ENCODE data around the gene DZIP1L. TPM values are rescaled to one million over a fixed set of nuclear protein-coding genes. Genes with fewer than 3 reads are reported as not detected.

The DZIP1L gene
- total and polyA plus RNA-seq, 2 donors (not counting 3 experiments of a cell fraction or from before 2014, with no cell fraction given): 3.0 to 17.9 TPM

DNA sequence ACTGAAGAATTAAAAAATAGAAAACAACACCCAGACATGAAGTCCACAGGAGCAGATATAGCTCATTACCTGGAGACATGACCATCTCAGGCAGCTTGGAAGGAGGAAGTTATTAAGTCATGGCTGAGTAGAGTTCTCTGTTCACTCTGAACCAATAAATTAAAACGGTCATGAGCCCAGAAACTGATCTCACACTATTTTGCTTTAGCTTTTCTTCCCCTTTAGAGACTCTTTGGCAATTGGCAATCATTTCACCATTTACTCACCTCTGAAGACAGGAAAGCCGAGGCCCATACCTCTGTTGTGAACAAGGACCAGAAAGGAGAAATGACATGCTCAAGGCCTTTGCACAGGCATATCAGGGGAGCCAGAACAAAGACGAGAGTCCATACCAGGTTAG is 78.8 kb downstream of the DZIP1L start:
- no peak overlapping the region for H3K4me3 ChIP-seq (replicated peaks in 1 of 3; ENCODE audit: insufficient read depth in 1 of 3, low read depth in 1 of 3, low read length in 3 of 3)
- no peaks in the 10 kb centered on the region for H3K4me1 ChIP-seq (ENCODE audit: control insufficient read depth, extremely low read depth, insufficient read depth, low read length)
- H4K20me1 ChIP-seq (replicated peaks; ENCODE audit: control insufficient read depth, extremely low read depth, insufficient read depth, low read length): no peaks in the 10 kb centered on the region
- DNase-seq (ENCODE audit: low read depth, low spot score) (no peak), FAIRE-seq (no peak)
- no peaks in the 10 kb centered on the region for H3K27me3 ChIP-seq (ENCODE audit: control insufficient read depth in 2 of 2, insufficient read depth in 2 of 2, low read length in 2 of 2)
- no peak overlapping the region for H3K27ac ChIP-seq (ENCODE audit: insufficient read depth, low read depth, low read length)
- ChIA-PET POLR2A (no interaction called here), CTCF (interaction anchor here (0.9 to 1.7 kb wide), 2 partner anchors 11 to 16 kb away, joined by 3 to 4 read pairs; no protein-coding TSS in a partner anchor)
- no peaks in the 10 kb centered on the region for H3K36me3 ChIP-seq (ENCODE audit: control insufficient read depth in 2 of 2, extremely low read depth in 1 of 2, insufficient read depth in 2 of 2, low read length in 2 of 2)
- intact Hi-C loops (cut with micrococcal nuclease): no loop called here
- TF ChIP-seq FOS (IDR thresholded peaks at IDR 0.05; ENCODE audit: borderline replicate concordance, insufficient read depth, low read length): no peak
- no peak for TF ChIP-seq MYC (IDR thresholded peaks at IDR 0.05; ENCODE audit: low read depth, low read length)
- TF ChIP-seq POLR2A (IDR thresholded peaks at IDR 0.05; ENCODE audit: low read depth, low read length): no peak
- TF ChIP-seq, protein P1, sequence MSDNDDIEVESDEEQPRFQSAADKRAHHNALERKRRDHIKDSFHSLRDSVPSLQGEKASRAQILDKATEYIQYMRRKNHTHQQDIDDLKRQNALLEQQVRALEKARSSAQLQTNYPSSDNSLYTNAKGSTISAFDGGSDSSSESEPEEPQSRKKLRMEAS (IDR thresholded peaks at IDR 0.05; ENCODE audit: insufficient read depth, insufficient read length): no peak
- no peak for TF ChIP-seq JUN (IDR thresholded peaks at IDR 0.05; ENCODE audit: borderline replicate concordance, insufficient read depth, insufficient read length, low read depth)
- TF ChIP-seq POLR2AphosphoS5 (IDR thresholded peaks at IDR 0.05; ENCODE audit: insufficient read depth, low read depth, low read length): no peak
- TF ChIP-seq GATA2 (IDR thresholded peaks at IDR 0.05; ENCODE audit: insufficient read depth, insufficient read length, low read depth, low read length): no peak
- no peak for TF ChIP-seq EZH2 (IDR thresholded peaks at IDR 0.05; ENCODE audit: borderline replicate concordance, low read depth, low read length, severe bottlenecking)
- TF ChIP-seq CTCF (IDR thresholded peaks at IDR 0.05; ENCODE audit: extremely low read depth in 1 of 2, insufficient read depth in 1 of 2, low read depth in 1 of 2, low read length in 2 of 2): no peak
- no peak overlapping the region for H3K9ac ChIP-seq (replicated peaks; ENCODE audit: extremely low read depth, insufficient read depth, low read length)
- no peaks in the 10 kb centered on the region for H3K9me3 ChIP-seq (replicated peaks; ENCODE audit: control insufficient read depth, insufficient read depth, low read length)
- dilution Hi-C loops (cut with MboI; ENCODE audit: extremely low pct_ligation_motif_present, low sequenced_read_pairs): no loop called here
- no peak overlapping the region for H3K4me2 ChIP-seq (ENCODE audit: insufficient read depth, low read length)
- H2AFZ ChIP-seq (ENCODE audit: low read depth, low read length): no peak overlapping the region
- H3K9me1 ChIP-seq (replicated peaks; ENCODE audit: control insufficient read depth, extremely low read depth, insufficient read depth, low read length): no peaks in the 10 kb centered on the region
- BruUV-seq (replicated peaks): no TSS peak
- no peaks in the 10 kb centered on the region for H3K79me2 ChIP-seq (ENCODE audit: control insufficient read depth, insufficient read depth, low read length)

All from endothelial cell of umbilical vein (primary cell).